Progenitor cell of endocrine pancreas (in vitro differentiated cells): ENCODE measurements around the gene FANCE. TPM values are rescaled to one million over a fixed set of nuclear protein-coding genes. Genes with fewer than 3 reads are reported as not detected.

Experiments
- DNase-seq: peaks from one replicate; pipeline ENCODE4 v3.0.0; 2021; ENCODE audit warnings: low spot score; ENCODE audit not compliant: unreplicated experiment
- H3K27ac Mint-ChIP-seq: 2 replicates; pipeline ENCODE4 v1.8.0; 2021; ENCODE audit warnings: mild to moderate bottlenecking, moderate library complexity, mixed read lengths
- H3K27me3 Mint-ChIP-seq: 2 replicates; pipeline ENCODE4 v1.8.0; 2021; ENCODE audit warnings: mixed read lengths
- H3K36me3 Mint-ChIP-seq: 2 replicates; pipeline ENCODE4 v1.8.0; 2022; ENCODE audit warnings: mixed read lengths; ENCODE audit not compliant: insufficient read depth
- H3K4me1 Mint-ChIP-seq: 2 replicates; pipeline ENCODE4 v1.8.0; 2021; ENCODE audit warnings: low read depth, mixed read lengths
- H3K4me3 Mint-ChIP-seq: 2 replicates; pipeline ENCODE4 v1.8.0; 2021; ENCODE audit warnings: low read depth, mild to moderate bottlenecking, moderate library complexity, mixed read lengths
- H3K9me3 Mint-ChIP-seq: 2 replicates; pipeline ENCODE4 v1.8.0; 2021; ENCODE audit warnings: low read depth, mixed read lengths
- total RNA-seq: library from RNA; stranded (reverse); gene quantifications from 2 replicates; pipeline ENCODE4 v1.2.1, GENCODE V29; 2021
- TF ChIP-seq, protein P1 (sequence below): fragments of 200-600 bp; sonication (generic); IDR thresholded peaks from one replicate; pipeline ENCODE4 v1.5.0; 2021; ENCODE audit warnings: antibody characterized with exemption, mild to moderate bottlenecking; ENCODE audit not compliant: unreplicated experiment

Gene FANCE
- total RNA-seq, 1 donor from 2014 or later: 10.6 TPM

DNA sequence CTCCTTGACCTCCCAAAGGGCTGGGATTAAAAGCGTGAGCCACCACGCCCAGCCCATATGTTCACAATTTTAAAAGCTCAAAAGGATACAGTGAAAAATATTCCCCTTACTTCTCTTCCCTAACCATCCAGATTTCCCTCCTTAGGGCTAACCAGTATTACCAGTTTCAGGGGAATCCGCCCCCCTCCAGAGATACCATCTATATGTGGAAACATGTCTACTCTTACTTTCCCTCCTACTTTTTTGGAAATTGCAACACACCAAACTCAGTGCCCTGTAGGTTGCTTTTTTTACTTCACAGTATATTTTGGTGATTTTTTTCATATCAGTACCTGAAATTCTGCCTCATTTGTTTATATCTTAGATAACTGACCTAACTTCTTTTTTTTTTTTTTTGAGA lies 9.1 kb downstream of the FANCE start:
- Mint-ChIP-seq H3K4me1 (peaks cover 8% of the 10 kb centered on the region), H3K9me3 (no peaks in the 10 kb centered on the region), H3K27me3 (no peaks in the 10 kb centered on the region), H3K4me3 (no peak overlapping the region), H3K36me3 (peaks cover 7% of the 10 kb centered on the region), H3K27ac (no peak overlapping the region)
- TF ChIP-seq, protein P1, sequence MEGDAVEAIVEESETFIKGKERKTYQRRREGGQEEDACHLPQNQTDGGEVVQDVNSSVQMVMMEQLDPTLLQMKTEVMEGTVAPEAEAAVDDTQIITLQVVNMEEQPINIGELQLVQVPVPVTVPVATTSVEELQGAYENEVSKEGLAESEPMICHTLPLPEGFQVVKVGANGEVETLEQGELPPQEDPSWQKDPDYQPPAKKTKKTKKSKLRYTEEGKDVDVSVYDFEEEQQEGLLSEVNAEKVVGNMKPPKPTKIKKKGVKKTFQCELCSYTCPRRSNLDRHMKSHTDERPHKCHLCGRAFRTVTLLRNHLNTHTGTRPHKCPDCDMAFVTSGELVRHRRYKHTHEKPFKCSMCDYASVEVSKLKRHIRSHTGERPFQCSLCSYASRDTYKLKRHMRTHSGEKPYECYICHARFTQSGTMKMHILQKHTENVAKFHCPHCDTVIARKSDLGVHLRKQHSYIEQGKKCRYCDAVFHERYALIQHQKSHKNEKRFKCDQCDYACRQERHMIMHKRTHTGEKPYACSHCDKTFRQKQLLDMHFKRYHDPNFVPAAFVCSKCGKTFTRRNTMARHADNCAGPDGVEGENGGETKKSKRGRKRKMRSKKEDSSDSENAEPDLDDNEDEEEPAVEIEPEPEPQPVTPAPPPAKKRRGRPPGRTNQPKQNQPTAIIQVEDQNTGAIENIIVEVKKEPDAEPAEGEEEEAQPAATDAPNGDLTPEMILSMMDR: no peak
- DNase-seq: no peak

DNA sequence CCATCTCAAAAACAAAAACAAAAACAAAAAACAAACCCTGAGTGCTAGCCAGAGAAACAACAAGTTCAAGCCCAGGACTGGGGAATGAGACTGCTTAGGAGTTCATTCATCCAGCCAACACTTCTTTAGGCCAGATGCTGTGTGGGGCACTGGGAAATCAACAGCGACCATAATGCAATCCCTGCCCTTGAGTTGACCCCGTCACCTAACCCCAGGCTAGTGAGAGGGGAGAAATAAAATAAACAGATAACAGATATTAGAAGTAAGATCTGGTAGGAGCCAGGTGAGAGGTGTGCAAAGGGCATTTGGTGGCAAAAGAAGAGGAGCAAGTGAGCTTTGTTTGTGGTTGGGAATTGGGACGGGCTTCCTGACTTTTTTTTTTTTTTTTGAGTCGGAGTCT lies 11.2 kb downstream of the FANCE start:
- Mint-ChIP-seq H3K4me1 (peaks cover 6% of the 10 kb centered on the region), H3K27me3 (no peaks in the 10 kb centered on the region), H3K9me3 (no peaks in the 10 kb centered on the region), H3K36me3 (peaks cover 7% of the 10 kb centered on the region), H3K27ac (no peak overlapping the region), H3K4me3 (no peak overlapping the region)
- TF ChIP-seq, protein P1: no peak
- DNase-seq: no peak

DNA sequence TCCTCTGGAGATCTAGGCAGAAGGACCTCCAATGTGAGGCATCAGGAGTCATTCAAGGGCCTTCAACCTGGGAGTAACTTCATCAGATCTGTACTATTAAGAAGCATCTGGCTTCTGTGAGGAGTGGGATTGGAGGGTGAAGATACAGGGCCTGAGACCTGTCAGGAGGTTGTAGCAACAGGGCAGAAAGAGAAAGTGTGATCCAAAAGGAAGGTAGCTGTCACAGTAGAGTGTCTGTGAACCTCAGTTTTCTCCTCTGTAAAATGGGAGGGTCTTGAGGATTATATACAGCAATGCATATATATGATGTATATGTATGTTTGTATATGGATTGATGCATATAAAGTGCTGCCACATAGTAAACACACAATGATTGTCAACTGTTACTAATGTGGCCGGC lies 13.5 kb downstream of the FANCE start:
- no peak overlapping the region for H3K4me3 Mint-ChIP-seq
- H3K9me3 Mint-ChIP-seq: no peaks in the 10 kb centered on the region
- H3K4me1 Mint-ChIP-seq: peaks cover 20% of the 10 kb centered on the region
- TF ChIP-seq, protein P1: no peak
- no peak for DNase-seq
- peaks cover 14% of the 10 kb centered on the region for H3K36me3 Mint-ChIP-seq
- H3K27ac Mint-ChIP-seq: no peak overlapping the region
- no peaks in the 10 kb centered on the region for H3K27me3 Mint-ChIP-seq

DNA sequence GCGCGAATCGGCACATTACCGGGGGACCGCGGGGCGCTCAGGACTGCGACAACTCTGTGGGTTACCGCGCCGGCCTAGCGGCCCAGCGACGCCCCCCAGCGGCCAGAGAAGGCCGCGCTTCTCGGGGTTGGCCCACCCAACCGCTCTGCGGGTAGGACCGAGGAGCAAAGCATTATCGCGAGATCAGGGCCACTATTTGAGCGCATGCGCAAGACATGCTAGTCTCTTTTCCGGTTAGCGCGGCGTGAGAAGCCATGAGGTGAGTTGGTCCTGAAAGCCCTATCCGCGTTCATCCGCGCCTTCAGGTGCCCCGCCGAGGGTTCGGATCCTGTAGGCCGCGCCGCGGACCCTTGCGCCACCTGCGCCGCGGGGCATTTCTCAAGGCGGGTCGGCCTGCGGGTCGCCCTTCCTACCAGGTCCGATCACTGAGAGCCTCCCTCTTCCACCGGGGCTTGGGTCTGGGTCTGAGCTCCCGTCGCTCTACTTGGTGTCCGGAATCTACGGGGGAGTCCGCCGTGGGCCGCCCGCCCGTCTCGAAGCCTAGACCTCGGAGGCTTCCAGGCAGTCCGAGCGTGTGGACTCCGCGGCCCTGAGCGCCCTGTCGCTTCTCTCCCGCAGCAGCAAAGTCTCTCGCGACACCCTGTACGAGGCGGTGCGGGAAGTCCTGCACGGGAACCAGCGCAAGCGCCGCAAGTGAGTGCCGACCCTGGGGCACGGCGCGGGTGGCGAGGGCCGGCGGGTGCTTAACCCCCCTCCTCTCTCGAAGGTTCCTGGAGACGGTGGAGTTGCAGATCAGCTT lies 16.2 kb downstream of the FANCE start, which contains the start of gene RPL10A:
Gene RPL10A (plus strand): TSS at position 221 of the 799 bp plus-strand sequence. CDS start 34 bp downstream, at position 255.
- TF ChIP-seq, protein P1: peak; percentile 97
- DNase-seq: peak; percentile 90
- peak within 1 kb of the TSS; percentile 100 for H3K27ac Mint-ChIP-seq
- H3K9me3 Mint-ChIP-seq: no peaks in the 10 kb centered on the region
- peaks cover 15% of the 10 kb centered on the region for H3K36me3 Mint-ChIP-seq
- peaks cover 26% of the 10 kb centered on the region for H3K4me1 Mint-ChIP-seq
- peak within 1 kb of the TSS; percentile 97 for H3K4me3 Mint-ChIP-seq
- no peaks in the 10 kb centered on the region for H3K27me3 Mint-ChIP-seq

DNA sequence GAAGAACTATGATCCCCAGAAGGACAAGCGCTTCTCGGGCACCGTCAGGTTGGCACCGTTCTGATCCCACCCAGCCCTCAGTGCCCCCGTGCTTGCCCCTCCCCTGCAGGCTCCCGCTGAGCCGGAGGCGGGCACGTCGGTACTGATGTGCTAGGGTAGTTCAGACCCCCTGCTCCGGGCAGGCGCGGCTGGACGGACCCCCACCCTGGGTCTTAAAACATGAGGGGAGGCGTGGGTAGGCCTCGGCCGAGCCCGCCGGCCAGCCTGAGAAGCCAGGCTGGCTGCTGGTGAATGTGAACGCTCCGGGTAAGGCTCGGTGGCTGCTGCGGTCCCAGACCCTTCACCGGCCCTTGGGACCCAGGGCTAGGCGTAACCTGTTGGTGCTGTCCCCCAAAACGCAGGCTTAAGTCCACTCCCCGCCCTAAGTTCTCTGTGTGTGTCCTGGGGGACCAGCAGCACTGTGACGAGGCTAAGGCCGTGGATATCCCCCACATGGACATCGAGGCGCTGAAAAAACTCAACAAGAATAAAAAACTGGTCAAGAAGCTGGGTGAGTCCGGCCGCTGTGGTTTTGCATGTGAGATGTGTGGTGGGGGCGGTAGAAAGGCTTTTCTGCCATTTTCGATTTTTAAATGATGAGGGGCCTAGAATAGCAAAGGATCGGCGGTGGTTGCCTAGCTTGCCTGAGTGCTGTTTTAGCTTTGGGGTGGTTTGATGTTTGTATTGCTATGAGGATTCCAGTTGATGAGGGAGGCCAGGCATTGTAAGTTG lies 17.0 kb downstream of the FANCE start:
- H3K27me3 Mint-ChIP-seq: no peaks in the 10 kb centered on the region
- peaks cover 26% of the 10 kb centered on the region for H3K4me1 Mint-ChIP-seq
- no peaks in the 10 kb centered on the region for H3K9me3 Mint-ChIP-seq
- peak overlapping the region; percentile 97 for H3K4me3 Mint-ChIP-seq
- TF ChIP-seq, protein P1: no peak
- peak overlapping the region; percentile 100 for H3K27ac Mint-ChIP-seq
- no peak for DNase-seq
- H3K36me3 Mint-ChIP-seq: peaks cover 15% of the 10 kb centered on the region
